ENCODE results near the gene TMPRSS6.

Gene TMPRSS6

GRCh38 chr22:37109242-37109917, at the start of gene TMPRSS6:
TSS of gene TMPRSS6 (minus strand) at chr22:37109713. CDS start at chr22:37103417, 6,296 bp downstream.
- H3K4me3 ChIP-seq (ENCODE audit: low read length), result no peak within 1 kb of the TSS
- DNase-seq (ENCODE audit: low read depth), result no peak
- TF ChIP-seq CTCF (conservative IDR thresholded peaks at IDR 0.05; ENCODE audit: low read depth, low read length), result no peak

DNA sequence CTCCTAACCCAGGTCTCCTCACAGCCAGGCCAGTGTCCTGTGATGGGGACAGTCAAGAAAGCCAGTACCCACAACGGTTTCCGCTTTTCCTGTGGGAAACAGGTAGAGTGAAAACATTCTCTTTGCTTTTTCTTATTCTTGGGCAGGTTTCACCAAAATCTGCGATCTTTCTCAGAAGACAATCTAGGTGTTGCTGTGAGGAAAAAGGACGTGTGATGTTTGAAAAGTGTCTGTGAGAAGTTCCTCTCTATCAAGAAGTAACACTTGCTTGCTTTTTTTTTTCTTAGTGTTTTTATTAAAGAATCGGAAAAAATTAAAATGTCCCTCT, 49.4 kb upstream of the TMPRSS6 start:
- no peak for DNase-seq (ENCODE audit: low read depth)
- no peak for TF ChIP-seq CTCF (conservative IDR thresholded peaks at IDR 0.05; ENCODE audit: low read depth, low read length)
- H3K4me3 ChIP-seq (ENCODE audit: low read length), result no peak overlapping the region

DNA sequence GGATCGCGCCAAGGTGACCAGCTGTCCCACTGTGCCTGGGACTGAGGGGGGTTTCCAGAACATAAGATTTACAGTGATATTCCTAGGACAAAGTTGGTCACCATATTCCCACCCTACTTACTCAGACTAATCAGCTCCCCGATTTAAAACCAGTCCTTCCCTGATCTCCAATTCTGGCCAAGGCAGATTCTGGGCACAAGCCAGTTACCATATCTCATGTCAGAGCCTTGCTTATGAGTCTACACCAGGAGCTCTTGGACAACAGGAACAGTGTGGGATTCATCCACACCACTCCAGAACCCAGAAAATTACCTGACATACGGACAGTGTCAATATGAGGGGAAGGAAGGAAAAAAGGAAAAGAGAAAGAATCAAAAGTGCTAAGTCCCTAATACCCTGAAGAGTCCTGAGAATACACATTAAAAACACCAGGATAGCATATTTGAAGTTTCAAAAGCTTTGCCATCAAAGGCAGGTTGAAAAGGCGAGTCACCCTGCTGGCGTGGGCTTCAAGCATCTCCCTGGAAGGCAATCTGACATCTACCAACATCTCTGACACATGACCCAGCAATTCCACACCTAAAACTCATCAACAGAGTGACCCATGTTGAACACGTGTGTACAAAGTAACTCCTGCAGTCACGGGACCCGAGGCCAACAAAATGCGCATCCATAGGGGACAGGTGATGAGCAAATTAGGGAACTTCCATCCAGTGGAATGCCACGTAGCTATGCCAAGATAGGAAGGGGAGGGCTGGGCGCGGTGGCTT, 48.2 kb upstream of the TMPRSS6 start:
- H3K4me3 ChIP-seq (ENCODE audit: low read length), result no peak overlapping the region
- no peak for TF ChIP-seq CTCF (conservative IDR thresholded peaks at IDR 0.05; ENCODE audit: low read depth, low read length)
- no peak for DNase-seq (ENCODE audit: low read depth)

DNA sequence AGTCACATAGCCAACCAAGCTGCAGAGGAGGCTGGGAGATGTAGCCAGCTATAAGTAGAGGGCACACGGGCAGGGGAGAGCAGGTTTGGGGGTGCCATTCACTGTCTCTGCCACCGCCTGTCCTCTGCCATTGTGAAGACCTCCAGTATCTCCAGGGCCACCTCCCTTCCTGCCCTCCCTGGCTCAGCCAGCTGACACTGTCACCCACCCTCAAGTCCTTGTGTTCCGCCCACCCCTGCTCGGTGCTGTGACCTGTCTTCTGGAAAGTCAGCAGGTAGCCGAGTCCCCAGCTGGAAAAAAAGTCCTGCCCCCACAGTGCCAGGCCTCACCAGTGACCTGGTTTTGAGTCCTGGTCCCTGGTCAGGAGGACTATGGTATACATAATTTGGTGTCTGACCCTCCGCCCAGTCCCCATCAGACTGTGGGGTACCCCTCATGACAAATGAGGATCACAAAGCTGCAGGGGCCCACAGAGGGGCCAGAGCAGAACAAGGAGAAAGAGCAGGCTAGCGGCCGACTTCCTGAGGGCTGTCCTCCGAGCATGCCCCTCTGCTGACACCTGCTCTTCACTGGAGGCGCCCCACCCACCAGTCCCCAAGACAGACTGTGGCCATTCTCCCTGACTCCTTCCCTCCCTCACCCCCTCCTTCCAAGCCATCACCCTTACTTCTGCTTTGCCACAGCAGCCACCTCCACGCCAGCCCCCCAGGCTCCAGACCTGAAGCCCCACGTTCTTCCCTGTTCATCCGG, 47.3 kb upstream of the TMPRSS6 start:
- H3K4me3 ChIP-seq (ENCODE audit: low read length), result no peak overlapping the region
- no peak for TF ChIP-seq CTCF (conservative IDR thresholded peaks at IDR 0.05; ENCODE audit: low read depth, low read length)
- DNase-seq (ENCODE audit: low read depth), result no peak

- DNase-seq (ENCODE audit: low read depth), result no peak
- TF ChIP-seq CTCF (conservative IDR thresholded peaks at IDR 0.05; ENCODE audit: low read depth, low read length), result no peak
- no peak overlapping the region for H3K4me3 ChIP-seq (ENCODE audit: low read length)
These were observed 46.5 kb upstream of the TMPRSS6 start for GRCh38 chr22:37155971-37156370.

DNA sequence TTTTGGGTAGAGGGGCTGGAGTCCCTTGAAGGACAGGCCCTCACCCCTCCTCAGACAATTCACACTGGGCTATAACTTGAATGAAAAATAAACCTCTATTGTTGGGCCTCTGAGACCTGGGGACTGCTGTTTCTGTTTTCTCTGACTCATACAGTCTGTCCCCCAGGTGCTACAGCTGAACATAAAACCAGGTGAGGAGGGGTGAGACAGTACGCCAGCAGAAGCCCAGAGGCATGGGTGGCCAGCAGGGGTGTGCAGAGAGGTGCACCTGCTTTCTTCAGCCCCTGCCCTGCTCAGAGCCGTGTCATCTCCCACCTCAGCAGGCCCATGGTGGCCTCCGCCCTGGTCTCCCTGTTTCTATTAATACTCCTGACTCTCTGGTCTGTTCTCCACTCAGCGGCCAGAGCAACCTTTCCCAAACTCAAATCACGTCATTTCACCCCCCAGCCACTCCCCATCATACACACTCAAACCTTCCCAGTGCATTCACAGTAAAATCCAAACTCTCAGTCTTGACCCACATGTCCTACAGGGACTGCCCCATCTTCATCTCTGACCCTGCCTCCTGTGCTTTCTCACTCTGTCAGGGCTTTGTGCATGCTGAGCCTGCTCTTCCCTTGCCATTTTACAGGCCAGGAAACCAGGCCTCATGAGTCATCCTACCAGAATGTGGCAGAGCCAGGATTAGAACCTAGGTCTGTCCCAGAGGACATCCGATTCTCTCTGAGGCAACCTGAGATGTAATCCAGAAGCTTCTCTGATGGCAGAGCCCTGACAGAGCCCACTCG, 45.6 kb upstream of the TMPRSS6 start:
- no peak for TF ChIP-seq CTCF (conservative IDR thresholded peaks at IDR 0.05; ENCODE audit: low read depth, low read length)
- no peak for DNase-seq (ENCODE audit: low read depth)
- H3K4me3 ChIP-seq (ENCODE audit: low read length), result no peak overlapping the region
